OCI-LY7 (cell line): ENCODE measurements around the gene PTTG2.

Experiments used
- CTCF ChIP-seq: fragments of 200-600 bp; sonication (generic); conservative IDR thresholded peaks from 2 replicates; pipeline ENCODE4 v1.5.1; 2014; ENCODE audit warnings: mild to moderate bottlenecking, antibody characterized with exemption, low read length, moderate library complexity, mixed read lengths
- EZH2phosphoT487 ChIP-seq: fragments of 200-600 bp; sonication (generic); IDR thresholded peaks from 2 replicates; pipeline ENCODE4 v1.6.1; 2018; ENCODE audit warnings: low read depth, borderline replicate concordance, mild to moderate bottlenecking, mixed run types, antibody characterized with exemption, low read length, moderate library complexity, mixed read lengths

- no peak for TF ChIP-seq CTCF
- no peak for TF ChIP-seq EZH2phosphoT487
Measured at GRCh38 chr4:38007645-38008044, 47.4 kb downstream of the PTTG2 start.
